Cardiac fibroblast (primary cell): ENCODE measurements around the gene PICALM.
A peak's percentile ranks its signal among the peaks of the same experiment; 100 is the strongest.

ENCODE experiments used
- DNase-seq, 2 donors: peaks; one replicate each; pipeline versions ENCODE4 v3.0.0 to v3.0.0-alpha.2; 2010; ENCODE audit warnings: low read depth in 2 of 2
- H3K4me3 ChIP-seq, 2 donors: replicated peaks in 1 of 2; 1 replicate in 1 of 2; 2 replicates in 1 of 2; pipeline ENCODE4 v1.5.1; 2011; ENCODE audit warnings: low read depth in 2 of 2, low read length in 2 of 2, mild to moderate bottlenecking in 2 of 2, moderate library complexity in 1 of 2
- CTCF ChIP-seq: IDR thresholded peaks from one replicate; pipeline ENCODE4 v1.5.1; 2011; ENCODE audit warnings: low read depth, mild to moderate bottlenecking, low read length, inconsistent platforms

PICALM gene

GRCh38 chr11:86081455-86081854, 12.6 kb upstream of the PICALM start:
- no peak for TF ChIP-seq CTCF
- DNase-seq: no peak
- H3K4me3 ChIP-seq: no peak overlapping the region

- no peak for TF ChIP-seq CTCF
- DNase-seq: no peak
- H3K4me3 ChIP-seq: no peak overlapping the region
Measured at GRCh38 chr11:86079421-86079820, 10.5 kb upstream of the PICALM start.

GRCh38 chr11:86073948-86074347, 5.1 kb upstream of the PICALM start:
- H3K4me3 ChIP-seq: no peak overlapping the region
- TF ChIP-seq CTCF: no peak
- DNase-seq: no peak

GRCh38 chr11:86072211-86072610, 3.3 kb upstream of the PICALM start:
- no peak for TF ChIP-seq CTCF
- no peak overlapping the region for H3K4me3 ChIP-seq
- no peak for DNase-seq

GRCh38 chr11:86070142-86071056, 1.5 kb upstream of the PICALM start:
- no peak overlapping the region for H3K4me3 ChIP-seq
- peak in 1 of 2 donors; percentile 53 for DNase-seq
- TF ChIP-seq CTCF: no peak

GRCh38 chr11:86069408-86070101, 671 bp upstream of the PICALM start:
- H3K4me3 ChIP-seq: peak overlapping the region; percentile 28 to 54

More at GRCh38 chr11:86069408-86070101, 671 bp upstream of the PICALM start:
- TF ChIP-seq CTCF: no peak
- DNase-seq: peak; percentile 94 to 98
